RCC 7860 (cell line): ENCODE data around the gene MINDY4.

ENCODE experiments used
- DNase-seq: peaks from one replicate; pipeline ENCODE4 v3.0.0-alpha.2; 2015; ENCODE audit warnings: low spot score
- FAIRE-seq: peaks from 2 replicates; lab custom pipeline; 2012; peaks lifted over from hg19 to GRCh38; lab: Jason Lieb, UNC

The MINDY4 gene

DNA sequence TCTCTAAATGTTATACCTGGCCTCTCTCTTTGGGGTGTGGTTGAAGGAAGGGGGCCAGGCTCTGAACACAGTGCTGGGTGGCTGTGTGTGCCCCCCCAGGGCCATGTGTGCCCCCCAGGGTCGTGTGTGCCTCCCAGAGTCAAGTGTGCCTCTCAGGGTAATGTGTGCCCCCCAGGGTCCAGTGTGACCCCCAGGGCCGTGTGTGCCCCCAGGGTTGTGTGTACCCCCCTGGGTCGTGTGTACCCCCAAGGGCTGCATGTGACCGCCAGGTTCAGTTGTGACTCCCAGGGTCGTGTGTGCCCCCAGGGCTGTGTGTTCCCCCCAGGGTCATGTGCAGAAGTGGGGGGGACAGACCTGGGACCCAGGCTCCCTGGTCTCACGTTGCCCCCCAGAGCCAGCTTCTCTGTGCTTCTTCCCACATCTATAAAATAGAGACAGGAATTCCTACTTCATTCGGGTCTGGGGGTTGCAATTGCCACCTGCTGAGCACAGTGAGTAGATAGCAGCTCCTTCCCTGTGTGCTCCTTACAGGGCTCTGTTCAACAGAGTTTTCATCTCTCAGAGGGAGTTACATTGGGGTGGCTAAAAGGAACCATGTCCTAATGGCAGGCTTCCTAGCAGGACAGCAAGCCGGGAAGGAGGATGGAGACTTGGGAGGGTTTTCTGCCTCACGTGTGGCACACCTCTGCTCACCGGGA is 99.8 kb downstream of the MINDY4 start:
- DNase-seq (no peak), FAIRE-seq (no peak)

DNA sequence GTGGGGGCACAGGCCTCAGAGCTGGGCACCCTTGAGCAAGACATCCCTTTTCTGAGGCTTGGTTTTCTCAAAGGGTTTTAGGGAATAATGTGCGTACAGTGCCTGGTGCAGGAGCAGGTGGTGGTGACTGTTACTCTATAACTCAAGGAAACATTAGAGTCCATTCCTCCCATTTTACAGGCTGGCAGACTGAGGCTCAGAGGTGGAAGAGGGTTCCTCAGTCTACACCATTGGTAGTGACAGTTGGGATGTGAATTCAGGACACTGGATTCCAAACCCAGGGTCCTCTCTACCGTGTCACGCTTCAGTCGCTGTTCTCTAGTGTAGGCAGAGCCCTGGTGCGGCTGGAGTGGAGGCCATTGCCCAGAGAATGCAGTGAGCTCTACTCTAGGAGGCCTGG is 100.4 kb downstream of the MINDY4 start:
- DNase-seq, result no peak
- FAIRE-seq, result no peak

DNA sequence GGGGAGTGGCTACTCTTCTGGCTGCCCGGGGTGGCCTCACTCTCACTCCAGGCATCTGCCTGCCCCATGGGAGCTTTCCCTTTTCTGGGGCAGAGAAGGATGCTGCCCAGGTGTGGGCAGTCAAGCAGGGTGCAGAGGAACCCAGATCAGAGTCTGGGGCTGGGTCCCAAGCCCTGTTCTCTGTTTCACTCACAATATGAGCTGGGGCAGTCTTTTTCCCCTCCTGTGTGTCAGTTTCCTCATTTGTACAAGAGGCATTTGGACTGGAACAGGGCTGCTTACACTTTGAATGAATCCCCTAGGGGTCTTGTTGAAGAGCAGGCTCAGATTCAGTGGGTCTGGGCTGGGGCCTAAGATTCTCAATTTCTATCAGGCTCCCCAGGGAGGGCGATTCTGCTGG is 102.0 kb downstream of the MINDY4 start:
- FAIRE-seq (no peak), DNase-seq (no peak)

DNA sequence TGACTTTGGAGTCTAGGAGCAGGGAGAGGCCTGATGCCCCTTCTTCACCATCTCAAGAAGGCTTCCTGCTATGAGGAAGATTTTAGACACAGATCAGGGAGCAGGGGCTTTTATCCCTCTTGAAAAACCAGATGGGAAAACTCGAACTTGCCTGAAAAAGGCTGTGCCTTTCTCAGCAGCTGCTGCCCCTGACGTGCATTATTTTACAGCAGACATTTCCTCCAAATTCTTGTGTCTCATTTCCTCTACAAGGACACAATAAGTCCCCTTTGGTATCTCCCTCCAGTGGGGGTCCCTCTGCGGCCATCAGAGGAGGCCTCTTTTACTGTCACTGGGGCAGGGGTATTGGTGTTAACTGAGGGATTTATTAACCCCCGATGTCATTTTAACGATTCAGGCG is 102.4 kb downstream of the MINDY4 start:
- no peak for FAIRE-seq
- DNase-seq, result no peak

DNA sequence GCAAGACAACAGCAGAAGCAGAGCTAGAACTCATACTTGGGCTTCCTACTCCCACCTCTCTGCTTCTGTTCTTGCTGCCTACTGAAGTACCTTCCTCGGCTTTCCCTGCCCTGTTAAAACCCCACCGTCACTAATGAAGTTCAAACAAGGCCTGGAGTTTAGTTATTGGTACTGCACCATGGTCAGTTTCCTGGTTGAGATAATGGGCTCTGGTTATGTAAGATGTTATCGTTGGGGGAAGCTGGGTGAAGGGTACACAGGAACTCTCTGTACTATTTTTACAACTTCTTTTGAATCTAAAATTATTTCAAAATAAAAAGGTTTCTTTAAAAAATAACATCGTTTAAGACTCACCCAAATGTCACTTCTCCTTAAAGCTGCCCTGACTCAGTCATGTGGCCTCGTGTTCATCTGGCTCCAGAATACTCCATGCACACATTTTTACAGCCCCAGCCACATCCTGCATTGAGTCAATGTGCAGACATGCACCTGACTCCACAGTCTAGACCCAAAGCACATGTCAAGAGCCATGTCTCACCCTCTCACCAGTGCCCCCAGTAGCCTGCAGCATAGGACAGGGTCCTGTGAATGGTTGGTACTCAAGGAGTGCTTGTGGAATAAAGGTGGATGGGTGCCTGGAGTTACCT is 103.6 kb downstream of the MINDY4 start:
- FAIRE-seq (no peak), DNase-seq (no peak)

DNA sequence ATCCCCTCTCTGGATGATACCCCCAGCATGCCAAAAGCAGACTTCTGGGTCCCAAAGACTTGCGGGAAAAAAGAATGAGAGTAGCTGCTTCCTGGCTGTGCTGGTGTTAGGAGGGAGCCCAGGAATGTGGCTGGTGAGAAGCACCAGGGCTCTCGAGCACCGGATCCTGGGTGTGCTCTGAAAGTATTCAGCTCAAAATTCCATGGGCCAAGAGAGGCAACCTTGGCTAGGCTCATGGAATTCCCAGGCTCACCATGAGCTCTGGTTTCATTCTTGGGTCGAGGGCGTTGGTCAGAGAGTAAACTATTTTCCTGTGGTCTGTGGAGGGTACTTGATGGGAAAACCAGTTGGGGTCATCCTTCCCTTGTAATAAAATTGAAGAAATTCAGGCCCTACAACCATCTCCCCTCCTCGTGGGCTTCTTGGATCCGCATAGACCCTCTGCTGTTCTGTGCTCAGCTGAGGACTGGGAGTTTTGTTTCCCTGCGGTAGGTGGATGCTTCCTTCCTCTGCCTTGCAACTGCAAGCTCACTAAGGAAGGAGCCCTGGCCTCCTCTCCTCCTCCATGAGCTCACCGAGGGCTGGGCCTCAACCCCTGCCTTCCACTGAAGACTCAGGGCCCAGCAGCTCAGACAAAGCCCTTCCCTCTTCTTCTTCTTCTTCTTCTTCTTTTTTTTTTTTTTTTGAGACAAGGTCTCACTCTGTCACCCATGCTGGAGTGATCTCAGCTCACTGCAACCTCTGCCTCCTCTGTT is 106.0 kb downstream of the MINDY4 start:
- DNase-seq (no peak), FAIRE-seq (no peak)

DNA sequence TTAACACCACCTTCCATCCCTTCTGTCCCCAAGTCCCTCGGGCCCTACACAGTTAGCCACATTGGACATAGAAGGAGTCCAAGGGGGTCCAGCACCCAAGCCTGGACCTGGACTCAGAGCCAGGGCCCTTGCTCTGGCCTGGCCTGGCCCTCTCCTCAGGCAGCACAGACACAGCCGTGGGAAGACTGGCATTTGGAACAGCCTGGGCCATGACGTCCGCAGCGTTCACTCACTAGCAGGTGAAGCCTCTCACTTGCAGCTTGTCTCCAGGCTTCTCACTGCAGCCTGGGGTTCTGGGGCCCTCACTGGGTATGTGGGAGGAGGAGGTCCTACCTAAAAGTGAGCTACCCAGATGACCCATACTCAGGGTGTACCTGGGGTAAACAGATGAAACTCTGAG is 106.8 kb downstream of the MINDY4 start:
- no peak for DNase-seq
- FAIRE-seq, result no peak

DNA sequence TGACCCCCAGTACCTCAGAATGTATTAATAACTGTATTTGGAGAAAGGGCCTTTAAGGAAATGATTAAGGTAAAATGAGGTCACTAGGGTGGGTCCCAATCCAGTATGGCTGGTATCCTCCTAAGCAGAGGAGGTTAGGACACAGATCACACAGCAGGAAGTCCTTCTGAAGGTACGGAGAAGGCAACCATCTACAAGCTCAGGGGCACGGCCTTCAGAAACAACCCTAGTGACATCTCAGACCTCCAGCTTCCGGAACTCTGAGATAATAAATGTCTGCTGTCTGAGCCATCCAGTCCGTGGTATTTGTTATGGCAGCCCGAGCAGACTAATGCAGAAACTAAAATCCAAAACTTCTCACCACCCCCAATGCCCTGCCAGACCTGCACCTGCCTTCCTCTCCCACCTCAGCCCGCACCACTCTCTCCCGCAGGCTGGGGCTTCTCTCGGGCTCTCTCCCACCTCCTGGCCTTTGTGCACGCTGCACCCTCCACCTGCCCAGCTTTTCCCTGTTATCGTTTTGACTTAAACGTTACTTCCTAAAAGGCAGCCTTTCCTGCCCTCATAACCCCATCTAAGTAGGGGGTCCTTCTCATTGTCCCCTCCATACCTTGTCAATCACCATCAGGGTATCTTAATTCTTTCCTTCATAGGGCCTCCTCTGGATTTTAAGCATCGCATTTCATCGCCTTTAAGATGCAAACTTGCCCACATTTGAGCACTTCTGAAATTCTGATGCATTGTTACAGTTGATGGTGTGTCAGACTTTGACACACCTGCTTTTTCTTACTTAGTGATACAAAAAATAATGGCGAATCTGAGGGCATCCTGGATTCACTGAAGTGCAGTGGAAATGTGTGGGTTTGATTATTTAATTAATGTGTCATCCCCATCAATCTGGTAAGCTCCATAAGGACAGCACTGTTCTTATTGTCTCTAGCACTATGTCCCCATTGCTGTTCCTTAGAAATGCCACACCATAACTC is 108.2 kb downstream of the MINDY4 start:
- no peak for DNase-seq
- FAIRE-seq, result no peak

DNA sequence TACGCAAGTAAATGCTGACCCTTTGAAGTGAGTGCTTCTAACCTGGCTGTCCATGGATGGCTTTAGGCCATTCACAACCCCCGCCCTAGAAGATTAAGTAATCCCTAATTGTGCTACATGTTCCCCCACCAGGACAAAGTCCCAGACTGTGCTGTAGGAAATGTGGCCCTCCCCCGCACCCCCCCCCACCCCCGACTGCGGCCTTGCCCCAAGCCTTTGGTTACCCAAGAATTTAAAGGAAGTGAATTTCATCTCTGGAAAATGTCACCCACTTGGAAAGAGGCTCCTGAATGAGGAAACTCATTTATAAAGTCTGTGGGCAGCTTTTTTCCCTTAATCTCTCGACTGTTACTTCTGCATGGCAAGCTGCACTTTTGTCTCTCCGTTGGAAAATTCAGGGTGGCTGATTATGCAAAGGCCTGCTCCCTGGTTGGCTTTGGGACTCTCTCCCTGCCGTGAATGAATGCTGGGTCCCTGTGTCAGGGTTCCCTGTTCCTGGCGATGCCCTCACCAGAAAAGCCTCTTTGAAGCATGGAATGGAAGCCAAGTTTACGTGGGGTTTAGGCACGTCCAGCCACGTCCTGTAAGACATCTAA is 109.0 kb downstream of the MINDY4 start:
- DNase-seq (no peak), FAIRE-seq (no peak)

DNA sequence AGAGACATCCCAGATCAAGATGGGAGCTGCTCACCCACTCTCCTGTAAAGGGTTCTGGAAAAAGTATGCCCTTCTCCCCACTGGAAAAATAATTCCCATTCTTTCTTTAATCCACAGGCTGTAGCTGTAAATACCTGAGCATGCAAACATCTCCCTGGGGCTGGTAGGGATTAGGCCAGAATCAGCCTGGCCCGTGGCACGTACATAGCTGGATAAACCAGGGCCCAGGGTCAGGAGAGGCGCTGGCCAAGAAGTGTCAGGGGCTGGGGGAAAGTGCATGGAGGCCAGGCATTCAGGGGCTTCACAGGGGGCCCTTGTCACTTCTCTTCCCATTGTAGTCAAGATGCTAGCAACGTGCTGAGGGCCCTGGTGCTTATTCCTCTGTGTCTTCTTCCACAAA is 109.7 kb downstream of the MINDY4 start:
- no peak for FAIRE-seq

DNA sequence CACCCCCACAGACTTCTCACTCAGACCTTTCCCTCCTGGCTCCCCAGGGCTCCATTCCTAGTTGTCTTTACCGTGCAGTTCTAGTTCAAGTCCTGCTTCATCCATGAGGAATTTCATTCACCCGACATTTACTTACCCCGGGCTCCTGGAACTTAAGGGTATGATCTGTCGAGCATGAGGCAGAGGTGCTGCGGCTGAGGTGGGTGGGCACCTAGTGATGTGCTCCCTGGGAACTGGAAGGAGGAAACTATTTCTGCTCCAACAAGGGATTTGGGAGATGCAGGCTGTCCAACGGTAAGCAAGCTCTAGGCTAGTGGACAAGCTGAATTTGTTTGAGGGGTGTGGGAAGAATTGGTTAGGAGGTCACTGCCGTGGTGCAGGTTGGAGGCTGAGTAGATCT is 110.2 kb downstream of the MINDY4 start:
- FAIRE-seq (no peak), DNase-seq (no peak)

More for the DNA sequence above, 109.7 kb downstream of the MINDY4 start:
- no peak for DNase-seq

DNA sequence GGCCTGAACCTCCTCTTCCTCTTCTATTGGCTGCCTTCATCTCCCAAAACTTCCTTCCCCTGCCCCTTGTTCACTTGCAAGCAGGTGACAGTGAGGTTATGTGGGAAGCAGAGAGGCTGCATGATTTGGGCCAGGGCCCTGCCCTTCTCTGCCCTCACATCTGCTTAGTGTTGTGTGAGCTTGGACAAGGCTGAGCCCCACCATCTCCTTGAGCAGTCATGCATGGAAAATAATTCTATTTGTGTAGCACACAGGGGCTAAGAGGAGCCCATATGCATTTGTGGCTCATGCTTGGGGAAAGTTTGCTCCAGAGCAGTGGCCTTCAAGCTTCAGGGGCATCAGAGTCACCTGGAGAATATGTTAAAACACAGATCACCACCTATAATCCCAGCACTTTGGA is 113.7 kb downstream of the MINDY4 start:
- no peak for DNase-seq
- no peak for FAIRE-seq

DNA sequence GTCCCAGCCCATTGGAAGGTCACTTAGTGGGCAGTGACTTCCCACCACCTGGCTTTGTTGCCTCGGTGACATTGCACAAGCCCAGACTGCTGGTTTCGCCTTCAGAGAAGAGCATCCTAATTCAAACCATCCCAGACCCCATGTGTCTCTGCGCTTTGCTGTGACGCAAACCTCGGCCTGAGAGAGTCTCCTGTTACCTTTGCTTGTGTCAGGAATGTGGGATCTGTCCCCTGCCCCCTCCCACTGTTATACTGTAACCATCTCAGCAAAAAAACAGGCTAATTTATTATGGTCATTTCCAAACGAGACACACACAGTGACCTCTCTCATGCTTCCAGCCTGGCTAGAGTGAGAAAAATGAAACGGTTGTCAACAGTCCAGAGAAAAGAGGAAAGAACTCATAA is 115.4 kb downstream of the MINDY4 start:
- FAIRE-seq (no peak), DNase-seq (no peak)

DNA sequence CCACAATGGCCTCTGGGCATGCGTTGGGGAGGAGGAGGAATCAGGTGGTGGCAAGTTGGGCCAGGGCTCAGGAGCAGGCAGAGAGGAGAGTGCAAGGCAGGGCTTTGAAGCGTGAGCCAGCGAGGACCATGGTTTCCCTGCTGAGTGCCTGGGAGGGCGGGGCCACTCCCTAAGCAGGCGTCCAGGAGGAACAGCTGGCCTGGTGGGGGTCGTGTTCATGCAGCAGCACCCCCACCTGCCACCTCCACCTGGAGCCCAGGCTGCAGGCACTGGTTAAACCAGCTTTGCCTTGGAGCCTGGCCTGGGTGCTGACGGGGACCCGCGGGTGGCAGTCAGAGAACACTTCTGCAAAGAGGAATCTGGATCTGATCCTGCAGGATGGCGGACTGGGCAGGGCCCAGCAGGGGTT is 116.3 kb downstream of the MINDY4 start:
- FAIRE-seq (no peak), DNase-seq (no peak)

DNA sequence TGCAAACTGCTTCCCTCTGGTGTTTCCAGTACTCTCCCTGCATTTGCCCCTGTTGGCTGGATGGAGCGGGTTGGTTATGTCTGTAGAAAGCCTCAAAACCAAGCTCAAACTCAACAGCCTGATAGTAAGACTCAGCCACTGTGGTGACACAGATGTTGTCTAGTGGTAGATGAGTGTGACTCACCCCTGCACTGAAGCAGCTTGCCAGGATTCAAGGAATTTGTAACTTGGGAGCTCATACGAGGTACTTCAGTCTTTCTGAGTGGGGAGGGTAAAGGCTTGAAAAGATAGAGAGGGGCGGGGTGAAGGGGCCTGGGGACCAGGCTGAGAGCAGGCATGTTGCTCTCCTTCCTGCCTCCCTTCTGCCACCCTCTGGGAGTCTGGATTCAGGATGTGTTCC is 117.5 kb downstream of the MINDY4 start:
- FAIRE-seq (no peak), DNase-seq (peak; percentile 30)

DNA sequence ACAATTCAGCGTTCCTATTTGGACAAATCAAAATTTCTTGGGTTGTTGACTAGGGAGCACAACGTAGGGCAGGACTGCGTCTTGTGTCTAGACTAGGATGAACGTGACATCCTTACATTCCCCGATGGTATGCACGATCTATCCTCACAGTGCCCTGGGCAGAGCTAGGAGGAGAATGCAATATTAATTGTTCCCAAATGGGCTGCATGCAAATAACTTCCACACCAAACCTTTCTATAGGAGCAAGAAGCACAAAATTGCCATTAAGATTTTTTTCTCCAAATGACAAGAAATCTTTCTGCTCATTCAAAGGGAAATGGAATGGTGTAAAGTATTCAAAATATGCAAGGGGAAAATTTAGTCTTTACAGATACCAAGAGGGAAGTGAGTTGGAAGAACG is 119.0 kb downstream of the MINDY4 start:
- no peak for FAIRE-seq
- no peak for DNase-seq

DNA sequence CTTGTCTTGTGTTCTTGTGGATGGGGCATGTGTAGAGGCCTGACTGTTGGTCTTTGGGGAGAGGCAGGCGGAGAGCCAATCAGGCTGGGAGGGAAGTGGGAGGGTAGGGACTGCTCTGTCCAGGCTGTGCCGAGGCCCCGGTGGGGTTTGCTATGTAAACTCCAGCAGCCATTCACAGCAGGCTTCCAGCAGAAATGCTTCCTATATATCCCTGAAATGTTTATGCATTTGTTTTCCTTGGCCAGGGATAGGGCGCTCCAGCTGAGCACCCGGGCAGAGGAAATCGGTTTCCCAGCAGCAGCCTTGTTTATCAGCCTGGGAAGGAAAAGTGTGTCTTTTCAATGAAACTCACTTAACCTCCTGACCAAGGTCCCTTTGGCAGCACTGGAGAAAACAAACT is 122.1 kb downstream of the MINDY4 start:
- no peak for DNase-seq
- FAIRE-seq, result no peak

DNA sequence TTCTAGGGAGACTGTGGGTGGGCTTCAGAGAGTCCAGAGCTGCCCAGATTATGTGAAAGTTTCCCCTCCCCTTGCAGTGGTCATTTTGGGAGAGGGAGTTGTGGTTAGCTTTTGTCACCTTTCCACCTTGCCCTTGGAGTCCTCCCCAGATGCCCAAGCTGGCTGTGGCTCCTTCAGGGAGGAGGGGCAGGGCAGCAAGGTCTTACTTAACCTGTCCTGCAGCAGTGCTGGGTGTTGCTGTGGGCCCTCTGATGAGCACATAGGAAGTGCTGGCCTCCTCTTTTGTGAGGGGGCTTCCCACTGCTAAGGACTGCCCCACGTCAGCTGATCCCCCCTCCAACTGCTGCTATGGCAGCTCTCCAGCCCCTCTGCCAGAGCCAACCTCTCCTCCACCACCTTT is 122.8 kb downstream of the MINDY4 start:
- FAIRE-seq (no peak), DNase-seq (no peak)

DNA sequence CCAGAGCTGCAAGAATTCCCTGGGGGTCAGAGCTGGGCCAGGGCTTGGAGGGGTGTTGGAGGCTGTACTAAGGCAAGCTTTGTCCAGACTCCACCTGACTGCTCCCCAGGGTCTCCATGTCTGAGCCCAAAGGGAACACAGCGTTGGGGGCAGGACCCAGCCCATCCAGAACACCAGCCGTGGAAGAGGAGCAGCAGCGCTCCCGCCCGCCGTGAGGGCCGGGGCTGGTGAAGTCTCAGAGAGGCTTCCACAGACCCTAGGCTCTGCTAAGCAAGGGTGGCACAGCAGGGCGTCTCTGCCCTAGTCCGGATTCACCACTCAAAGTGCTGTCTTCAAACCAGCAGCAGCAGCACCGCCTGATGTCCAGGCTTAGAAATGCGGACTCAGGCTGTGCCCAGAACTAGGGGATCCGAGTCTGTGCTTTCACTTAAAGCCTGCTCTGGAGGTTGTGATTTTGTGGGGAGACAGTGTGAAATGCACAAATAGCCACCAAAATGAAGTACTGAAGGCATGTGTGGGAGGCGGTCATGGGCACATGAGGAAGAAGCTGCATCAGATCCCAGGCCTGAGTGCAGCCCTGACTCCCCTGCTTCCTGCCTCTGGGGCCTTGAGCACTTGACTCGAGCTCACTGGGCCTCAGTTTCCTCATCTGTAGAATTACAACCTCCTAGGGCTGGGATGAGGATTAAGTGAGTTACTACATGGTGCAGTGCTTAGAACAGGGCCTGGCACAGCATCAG is 123.8 kb downstream of the MINDY4 start:
- FAIRE-seq, result no peak
- no peak for DNase-seq

DNA sequence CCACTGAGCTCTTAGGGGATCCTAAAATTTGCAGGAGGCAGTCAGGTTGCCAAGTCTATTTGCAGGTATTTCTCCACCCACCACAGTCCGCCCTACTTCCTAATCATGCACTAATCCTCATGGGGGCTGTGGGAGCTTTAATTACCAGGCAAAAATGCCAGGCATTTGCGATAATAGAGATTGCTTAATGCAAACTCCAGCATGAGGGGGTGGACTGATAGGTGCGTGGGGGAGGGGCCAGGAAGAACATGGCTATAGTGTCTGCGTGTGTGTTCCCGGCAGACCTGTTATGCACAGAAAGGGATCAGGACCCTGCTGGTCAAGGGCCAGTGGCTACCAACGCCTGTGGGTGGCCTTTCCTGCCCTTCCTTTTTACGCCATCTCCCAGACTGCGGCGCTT is 124.8 kb downstream of the MINDY4 start:
- no peak for FAIRE-seq

More for the DNA sequence above, 124.8 kb downstream of the MINDY4 start:
- no peak for DNase-seq
